Activated CD8-positive, alpha-beta memory T cell treated with anti-CD3 and anti-CD28 coated beads for 1 hour (primary cell): ENCODE measurements around the gene SMIM22.

Experiments
- DNase-seq, 2 donors: peaks; one replicate each; pipeline ENCODE4 v3.0.0-alpha.2; 2020; ENCODE audit warnings: low read depth in 1 of 2; ENCODE audit errors: extremely low read depth in 1 of 2

The SMIM22 gene

GRCh38 chr16:4795181-4795827 lies at the start of gene SMIM22:
TSS of gene SMIM22 (plus strand) at chr16:4795369. CDS start at chr16:4795735, 366 bp downstream.
- no peak for DNase-seq

- no peak for DNase-seq
These were observed 49.0 kb upstream of the SMIM22 start for GRCh38 chr16:4746215-4746614.

- DNase-seq = no peak
These were observed 48.1 kb upstream of the SMIM22 start for GRCh38 chr16:4746991-4747574.

- DNase-seq = no peak
These were observed 47.1 kb upstream of the SMIM22 start for GRCh38 chr16:4747906-4748681.

GRCh38 chr16:4748682-4749411 lies 46.3 kb upstream of the SMIM22 start:
- no peak for DNase-seq

- no peak for DNase-seq
These were observed 45.4 kb upstream of the SMIM22 start for GRCh38 chr16:4749700-4750257.

GRCh38 chr16:4750896-4751295 lies 44.3 kb upstream of the SMIM22 start:
- DNase-seq = no peak

GRCh38 chr16:4752351-4753100 lies 42.6 kb upstream of the SMIM22 start:
- no peak for DNase-seq

- no peak for DNase-seq
These were observed 41.9 kb upstream of the SMIM22 start for GRCh38 chr16:4753227-4753626.

- no peak for DNase-seq
These were observed 40.3 kb upstream of the SMIM22 start for GRCh38 chr16:4754865-4755264.

GRCh38 chr16:4755687-4756086 lies 39.5 kb upstream of the SMIM22 start:
- DNase-seq = no peak

GRCh38 chr16:4760221-4760910 lies 34.8 kb upstream of the SMIM22 start:
- no peak for DNase-seq

- DNase-seq = no peak
These were observed 33.0 kb upstream of the SMIM22 start for GRCh38 chr16:4762205-4762604.

GRCh38 chr16:4763791-4764190 lies 31.4 kb upstream of the SMIM22 start:
- no peak for DNase-seq

GRCh38 chr16:4765511-4766474 lies 29.4 kb upstream of the SMIM22 start:
- no peak for DNase-seq

GRCh38 chr16:4766875-4767628 lies 28.1 kb upstream of the SMIM22 start, which contains the start of gene ZNF500:
TSS of gene ZNF500 (minus strand) at chr16:4767162. CDS start at chr16:4765978, 1,184 bp downstream.
- DNase-seq = peak; percentile 91 to 94

GRCh38 chr16:4767872-4768548 lies 27.2 kb upstream of the SMIM22 start:
- DNase-seq = no peak
